GM12878 (cell line): Measurements from ENCODE around the gene PSPN. TPM values are rescaled to one million over a fixed set of nuclear protein-coding genes. Genes with fewer than 3 reads are reported as not detected.
A peak's percentile ranks its signal among the peaks of the same experiment; 100 is the strongest.

Experiments used
- ATAC-seq: fragments of 200-7000 bp; cut with Tn5 transposase; 3 replicates; pipeline ENCODE4 v1.9.1; 2020; ENCODE audit warnings: mild to moderate bottlenecking, moderate library complexity
- BruUV-seq: library from RNA; stranded (reverse); fragments of 400-500 nt; replicated peaks from 2 replicates; lab custom pipeline; 2021; lab: Mats Ljungman, UMichigan
- CTCF ChIA-PET: fragments of 300-600 bp; sonication (Branson Sonifier 250); formaldehyde crosslinking; extraction: SDS; loops from one replicate; lab custom pipeline; 2021; ENCODE audit warnings: inconsistent platforms; lab: Yijun Ruan, JAX
- POLR2A ChIA-PET: fragments of 350-600 bp; formaldehyde crosslinking; extraction: SDS; loops from one replicate; lab custom pipeline; 2021; ENCODE audit warnings: inconsistent platforms; lab: Charles Lee
- RAD21 ChIA-PET: fragments of 300-600 bp; sonication (Branson Sonifier 250); formaldehyde crosslinking; loops from one replicate; lab custom pipeline; 2023; ENCODE audit warnings: antibody characterized with exemption; ENCODE audit not compliant: unreplicated experiment; lab: Charles Lee
- SMC1A ChIA-PET: fragments of 300-600 bp; sonication (Branson Sonifier 250); formaldehyde crosslinking; loops from one replicate; lab custom pipeline; 2023; ENCODE audit not compliant: unreplicated experiment, uncharacterized antibody; lab: Charles Lee
- DNase-seq: peaks from one replicate; pipeline ENCODE4 v3.0.0-alpha.2; 2011; ENCODE audit warnings: low read depth, low spot score
- FAIRE-seq: peaks from 3 replicates; lab custom pipeline; 2011; peaks lifted over from hg19 to GRCh38; lab: Jason Lieb, UNC
- H2AFZ ChIP-seq: 2 replicates; pipeline ENCODE4 v1.6.0; 2011; ENCODE audit warnings: low read depth, low read length, control low read depth; ENCODE audit not compliant: control insufficient read depth
- H3K27ac ChIP-seq: 2 replicates; pipeline ENCODE4 v1.5.1; 2011; ENCODE audit warnings: control low read depth; ENCODE audit not compliant: control insufficient read depth, insufficient read depth
- H3K27me3 ChIP-seq, 2 experiments: replicated peaks in 1 of 2; 2 replicates each; pipeline versions ENCODE4 v1.6.0 to v1.6.1; 2011; ENCODE audit warnings: low read length in 1 of 2; ENCODE audit not compliant: control insufficient read depth in 2 of 2, insufficient read depth in 2 of 2
- H3K36me3 ChIP-seq, 2 experiments: 2 replicates each; pipeline ENCODE4 v1.5.1; 2011; ENCODE audit warnings: low read length in 1 of 2; ENCODE audit not compliant: control insufficient read depth in 2 of 2, insufficient read depth in 2 of 2
- H3K4me1 ChIP-seq: 2 replicates; pipeline ENCODE4 v1.6.1; 2011; ENCODE audit warnings: mild to moderate bottlenecking, low read length, moderate library complexity, mixed read lengths; ENCODE audit not compliant: control insufficient read depth, insufficient read depth
- H3K4me2 ChIP-seq: 2 replicates; pipeline ENCODE4 v1.6.0; 2011; ENCODE audit warnings: control low read depth; ENCODE audit not compliant: control insufficient read depth, insufficient read depth
- H3K4me3 ChIP-seq: fragments of 200-600 bp; sonication (generic); 2 replicates; pipeline ENCODE4 v1.5.1; 2016
- H3K79me2 ChIP-seq: 2 replicates; pipeline ENCODE4 v1.6.0; 2011; ENCODE audit warnings: low read length; ENCODE audit not compliant: control insufficient read depth, insufficient read depth
- H3K9ac ChIP-seq: 2 replicates; pipeline ENCODE4 v1.8.0; 2011; ENCODE audit warnings: low read length, control low read depth, mixed read lengths; ENCODE audit not compliant: control insufficient read depth, insufficient read depth
- H3K9me3 ChIP-seq: replicated peaks from 3 replicates; pipeline ENCODE4 v1.5.1; 2011; ENCODE audit warnings: mild to moderate bottlenecking, low read length; ENCODE audit not compliant: control insufficient read depth, insufficient read depth
- H4K20me1 ChIP-seq: 2 replicates; pipeline ENCODE4 v1.6.0; 2011; ENCODE audit not compliant: control insufficient read depth, insufficient read depth
- POLR2A ChIP-seq: IDR thresholded peaks from 2 replicates; pipeline ENCODE4 v1.6.1; 2011; ENCODE audit warnings: low read depth, mild to moderate bottlenecking, low read length
- POLR2AphosphoS5 ChIP-seq: IDR thresholded peaks from 2 replicates; pipeline ENCODE4 v1.6.1; 2011; ENCODE audit warnings: mild to moderate bottlenecking, low read length, inconsistent platforms
- SPI1 ChIP-seq: IDR thresholded peaks from 2 replicates; pipeline ENCODE4 v1.6.1; 2011; ENCODE audit warnings: low read depth, mild to moderate bottlenecking, low read length, moderate library complexity, borderline replicate concordance; ENCODE audit not compliant: insufficient read depth
- SUZ12 ChIP-seq: fragments of 200-600 bp; sonication (generic); IDR thresholded peaks from one replicate; pipeline ENCODE4 v1.6.1; 2018; ENCODE audit warnings: antibody characterized with exemption, mild to moderate bottlenecking; ENCODE audit not compliant: unreplicated experiment
- WGBS: methylation state at CpG from one replicate; pipeline ENCODE4 v1.1.6; 2016; ENCODE audit warnings: low lambda C conversion rate; ENCODE audit not compliant: insufficient replicate concordance, insufficient coverage; ENCODE audit errors: missing lambda C conversion rate; 5-methylcytosine and 5-hydroxymethylcytosine counted together
- in situ Hi-C: fragments of 300-500 bp; cut with MboI; formaldehyde crosslinking; loops from 9 replicates; pipeline ENCODE4 v1.14.3; 2018; ENCODE audit warnings: mixed read lengths
- intact Hi-C: fragments of 100-400 bp; cut with micrococcal nuclease; formaldehyde crosslinking; loops from one replicate; pipeline ENCODE4 v1.14.2; 2022; ENCODE audit not compliant: unreplicated experiment
- polyA plus RNA-seq, 11 experiments: library from polyadenylated mRNA; depleted of rRNA in 4 of 11; unstranded in 6 of 11; stranded (reverse) in 5 of 11; fragments of >200 nt; fragmentation: Nextera tagmentation in 4 of 11; fragmentation: Illumina TruSeq in 1 of 11; extraction: Ambion mirVana in 4 of 11; extraction: Trizol in 1 of 11; gene quantifications; 1 replicate in 1 of 11; 2 replicates in 10 of 11; pipeline versions ENCODE4 v1.2.1 to v1.2.3, GENCODE V29; 2011 to 2016; ENCODE audit warnings: inconsistent platforms in 2 of 11, missing spikeins in 2 of 11, low read depth in 1 of 11
- total RNA-seq, 4 experiments: library from RNA; depleted of rRNA in 3 of 4; stranded (reverse); fragments of >200 nt in 3 of 4; fragmentation: Illumina TruSeq in 1 of 4; extraction: Trizol in 1 of 4; gene quantifications; 2 replicates each; pipeline versions ENCODE4 v1.2.1 to v1.2.3, GENCODE V29; 2013 to 2021

PSPN gene
- total and polyA plus RNA-seq, 10 of the 15 experiments (the other 5 are each of a cell fraction or from before 2014, with no cell fraction given): 0.27 to 1.2 (median 0.66) TPM

DNA sequence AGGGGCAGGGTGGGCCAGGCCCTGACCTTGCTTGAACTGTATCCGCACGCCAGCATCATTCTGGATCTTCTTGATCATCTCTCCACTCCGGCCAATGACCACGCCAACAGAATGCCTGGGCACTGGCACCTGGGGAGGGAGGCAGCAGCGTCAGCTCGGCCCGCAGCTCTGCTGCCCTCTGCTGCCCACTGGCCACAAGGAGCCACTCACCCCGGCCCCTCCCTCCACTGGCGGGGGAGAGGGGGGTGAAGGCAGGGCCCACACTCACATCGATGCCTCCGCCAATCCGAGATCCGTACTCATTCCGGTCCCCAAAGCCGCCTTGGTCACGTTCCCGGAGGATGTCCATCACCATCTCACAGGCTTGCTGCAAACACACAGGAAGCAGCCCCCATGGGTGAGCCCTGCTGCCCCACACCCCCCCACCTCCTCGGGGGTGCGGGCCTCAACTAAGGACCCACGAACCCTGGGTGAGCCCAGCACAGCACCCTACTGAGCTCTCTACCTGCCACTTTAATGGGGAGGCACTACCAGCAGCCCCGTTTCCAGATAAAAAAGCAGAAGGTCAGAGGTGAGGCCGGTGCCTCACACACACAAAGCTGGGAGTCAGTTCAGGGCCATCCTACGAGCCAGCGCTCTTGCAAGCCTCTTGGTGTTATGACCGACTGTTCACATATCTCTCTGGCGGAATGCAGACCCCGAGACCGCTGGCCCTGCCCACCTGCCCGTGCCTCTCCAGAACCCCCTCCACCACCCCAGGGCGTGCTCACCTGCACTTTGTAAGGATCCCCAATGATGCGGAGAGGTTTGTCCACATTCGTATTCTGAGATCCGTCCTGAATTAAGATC lies 42.2 kb upstream of the PSPN start:
- RAD21 ChIA-PET: no interaction called here
- FAIRE-seq (no peak), ATAC-seq (no peak), DNase-seq (no peak)
- 93% methylated on average over 33 of the region's 33 CpGs for WGBS
- Histone ChIP-seq H3K79me2 (peaks cover 33% of the 10 kb centered on the region), H3K4me2 (no peak overlapping the region), H3K27ac (no peak overlapping the region), H3K36me3 (peaks cover 27 to 63% of the 10 kb centered on the region in 2 experiments), H3K4me1 (no peaks in the 10 kb centered on the region), H3K9ac (no peak overlapping the region), H3K27me3 (no peaks in the 10 kb centered on the region), H3K4me3 (no peak overlapping the region), H2AFZ (no peak overlapping the region), H4K20me1 (peaks cover 21% of the 10 kb centered on the region), H3K9me3 (no peaks in the 10 kb centered on the region)
- CTCF ChIA-PET: interaction anchor here (0.7 kb wide), 1 partner anchor 486 kb away, joined by 3 read pairs; no protein-coding TSS in a partner anchor
- intact Hi-C loops: no loop called here
- no TSS peak for BruUV-seq
- SMC1A ChIA-PET: no interaction called here
- peak; percentile 46; the same call in 1 of the 2 replicates for TF ChIP-seq POLR2A
- TF ChIP-seq SUZ12: no peak
- TF ChIP-seq POLR2AphosphoS5: peak; percentile 12; the same call in 1 of the 2 replicates
- POLR2A ChIA-PET: no interaction called here
- in situ Hi-C loops: no loop called here

DNA sequence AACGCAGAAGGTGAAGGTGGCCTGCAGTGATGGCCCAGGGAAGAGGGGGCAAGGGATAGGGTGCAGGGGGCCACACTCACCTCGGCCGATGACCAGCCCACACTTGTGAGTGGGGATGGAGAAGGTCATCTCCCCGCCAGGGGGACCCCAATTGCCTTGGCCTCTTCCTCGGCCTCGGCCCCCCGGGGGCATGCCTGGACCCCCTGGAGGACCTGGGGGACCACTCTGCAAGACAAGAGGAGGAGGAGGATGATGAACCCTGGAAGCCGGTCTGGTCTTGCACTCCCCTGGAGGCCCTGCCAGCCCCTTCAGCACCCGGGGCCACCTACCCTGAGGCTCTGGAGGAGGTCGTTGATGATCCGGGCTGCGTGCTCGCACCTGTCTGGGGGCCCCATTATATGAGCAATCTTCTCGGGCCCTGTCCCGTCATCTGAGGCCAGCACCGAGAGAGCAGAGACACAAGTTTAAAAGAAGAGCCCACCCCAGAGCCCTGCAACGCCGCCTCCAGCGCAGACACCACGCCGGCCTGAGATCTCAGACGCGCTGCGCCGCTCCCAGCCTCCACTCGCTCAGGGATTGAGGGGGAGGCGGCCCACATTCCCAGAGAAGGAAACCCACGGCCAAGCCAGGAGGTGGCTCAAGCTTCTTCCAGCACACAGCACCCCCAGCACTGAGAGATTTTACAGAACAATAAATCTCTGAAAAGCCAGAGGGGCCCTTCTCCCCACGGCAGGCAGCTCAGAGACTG lies 41.1 kb upstream of the PSPN start:
- no peaks in the 10 kb centered on the region for H3K4me1 ChIP-seq
- H3K27me3 ChIP-seq: no peaks in the 10 kb centered on the region
- TF ChIP-seq POLR2A (peak; percentile 43; the same call in 1 of the 2 replicates), SPI1 (no peak)
- peaks cover 22% of the 10 kb centered on the region for H3K79me2 ChIP-seq
- in situ Hi-C loops (no loop called here), intact Hi-C loops (no loop called here)
- no peak overlapping the region for H3K4me3 ChIP-seq
- H4K20me1 ChIP-seq: peaks cover 12% of the 10 kb centered on the region
- peaks cover 27 to 62% of the 10 kb centered on the region in 2 experiments for H3K36me3 ChIP-seq
- no peak overlapping the region for H3K4me2 ChIP-seq
- BruUV-seq: no TSS peak
- H3K9me3 ChIP-seq: no peaks in the 10 kb centered on the region
- DNase-seq (no peak), ATAC-seq (no peak), FAIRE-seq (no peak)
- ChIA-PET SMC1A (no interaction called here), CTCF (no interaction called here), POLR2A (no interaction called here), RAD21 (no interaction called here)
- no peak overlapping the region for H3K27ac ChIP-seq
- no peak overlapping the region for H2AFZ ChIP-seq
- H3K9ac ChIP-seq: no peak overlapping the region
- WGBS: 94% methylated on average over 29 of the region's 29 CpGs
